ENCODE data around the gene CD72. TPM values are rescaled to one million over a fixed set of nuclear protein-coding genes. Genes with fewer than 3 reads are reported as not detected.
"Not testable (repeated sequence)": the region's sequence is repeated elsewhere in the genome, so short reads cannot be mapped to it uniquely, and the experiment has no call there.

The CD72 gene
- total and polyA plus RNA-seq, 2 donors (not counting 1 experiment from before 2014, with no cell fraction given): 1.00 to 2.8 TPM

DNA sequence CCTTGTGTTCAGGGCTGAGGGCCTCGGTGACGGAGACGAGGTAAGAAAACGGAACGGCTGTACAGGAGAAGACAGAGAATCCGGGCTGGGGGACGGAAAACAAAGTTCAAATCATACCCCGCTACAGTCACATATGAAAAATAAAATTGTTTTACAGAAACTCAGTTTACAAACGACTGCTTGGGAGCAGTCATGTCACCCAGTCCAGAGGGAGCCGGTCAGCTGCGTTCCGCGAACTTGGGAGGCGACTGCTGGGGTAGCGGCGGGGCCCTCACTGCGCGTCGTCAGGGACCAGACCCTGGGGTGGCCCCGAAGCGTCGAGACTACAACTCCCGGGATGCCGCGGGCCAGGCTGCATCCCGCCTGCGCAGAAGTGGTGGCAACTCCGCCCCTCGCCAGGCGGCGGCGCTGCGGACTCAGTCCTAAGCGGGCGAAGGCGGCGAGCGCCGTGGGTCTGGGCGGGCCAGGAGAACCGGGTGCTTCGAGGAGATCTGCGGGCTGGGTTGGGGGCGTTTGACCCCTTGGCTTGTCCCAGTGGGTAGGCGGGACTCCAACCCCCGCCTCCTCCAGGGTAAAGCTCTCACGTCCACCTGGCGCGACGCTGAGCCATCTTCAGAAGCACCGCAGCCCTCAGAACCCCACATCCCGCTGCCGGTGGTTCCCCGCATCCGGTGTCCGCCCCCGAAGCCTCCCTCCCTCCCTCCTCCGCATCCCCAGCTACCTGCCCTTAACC, 28.5 kb upstream of the CD72 start:
- TF ChIP-seq, protein P1, sequence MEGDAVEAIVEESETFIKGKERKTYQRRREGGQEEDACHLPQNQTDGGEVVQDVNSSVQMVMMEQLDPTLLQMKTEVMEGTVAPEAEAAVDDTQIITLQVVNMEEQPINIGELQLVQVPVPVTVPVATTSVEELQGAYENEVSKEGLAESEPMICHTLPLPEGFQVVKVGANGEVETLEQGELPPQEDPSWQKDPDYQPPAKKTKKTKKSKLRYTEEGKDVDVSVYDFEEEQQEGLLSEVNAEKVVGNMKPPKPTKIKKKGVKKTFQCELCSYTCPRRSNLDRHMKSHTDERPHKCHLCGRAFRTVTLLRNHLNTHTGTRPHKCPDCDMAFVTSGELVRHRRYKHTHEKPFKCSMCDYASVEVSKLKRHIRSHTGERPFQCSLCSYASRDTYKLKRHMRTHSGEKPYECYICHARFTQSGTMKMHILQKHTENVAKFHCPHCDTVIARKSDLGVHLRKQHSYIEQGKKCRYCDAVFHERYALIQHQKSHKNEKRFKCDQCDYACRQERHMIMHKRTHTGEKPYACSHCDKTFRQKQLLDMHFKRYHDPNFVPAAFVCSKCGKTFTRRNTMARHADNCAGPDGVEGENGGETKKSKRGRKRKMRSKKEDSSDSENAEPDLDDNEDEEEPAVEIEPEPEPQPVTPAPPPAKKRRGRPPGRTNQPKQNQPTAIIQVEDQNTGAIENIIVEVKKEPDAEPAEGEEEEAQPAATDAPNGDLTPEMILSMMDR (conservative IDR thresholded peaks at IDR 0.05 in 1 of 2, IDR thresholded peaks at IDR 0.05 in 1 of 2; ENCODE audit: low read depth in 1 of 2, low read length in 2 of 2): peak; percentile 73 to 82
- TF ChIP-seq EZH2 (IDR thresholded peaks at IDR 0.05; ENCODE audit: low read length, missing control alignments): no peak
- peak overlapping the region; percentile 69 to 84 (median 70) for H3K4me3 ChIP-seq (replicated peaks in 1 of 4; ENCODE audit: control extremely low read depth in 1 of 4, insufficient read depth in 1 of 4, low read depth in 3 of 4, low read length in 4 of 4)
- peak overlapping the region; percentile 66 for H3K27ac ChIP-seq (ENCODE audit: insufficient read depth, low read length)
- peak; percentile 80 to 88 for DNase-seq (ENCODE audit: low read depth in 2 of 2)
- peak overlapping the region; percentile 76 for H3K9ac ChIP-seq (ENCODE audit: insufficient read depth, low read length)
- H3K9me3 ChIP-seq (ENCODE audit: control insufficient read depth, insufficient read depth, low read depth, low read length): no peaks in the 10 kb centered on the region
- no peaks in the 10 kb centered on the region for H3K79me2 ChIP-seq (ENCODE audit: control insufficient read depth, insufficient read depth, low read length)
- peaks cover 2% of the 10 kb centered on the region for H3K4me1 ChIP-seq (ENCODE audit: control insufficient read depth, extremely low read depth, insufficient read depth, low read length)
- H2AFZ ChIP-seq (ENCODE audit: low read length): peak overlapping the region; percentile 83
- peak overlapping the region; percentile 96 for H3K4me2 ChIP-seq (ENCODE audit: extremely low read depth, insufficient read depth, low read length)
- H3K36me3 ChIP-seq (ENCODE audit: control insufficient read depth, insufficient read depth, low read length): no peaks in the 10 kb centered on the region
- H3K27me3 ChIP-seq (ENCODE audit: control insufficient read depth, insufficient read depth, low read length): no peaks in the 10 kb centered on the region
- no peaks in the 10 kb centered on the region for H4K20me1 ChIP-seq (ENCODE audit: control insufficient read depth, extremely low read depth, insufficient read depth, low read length)

DNA sequence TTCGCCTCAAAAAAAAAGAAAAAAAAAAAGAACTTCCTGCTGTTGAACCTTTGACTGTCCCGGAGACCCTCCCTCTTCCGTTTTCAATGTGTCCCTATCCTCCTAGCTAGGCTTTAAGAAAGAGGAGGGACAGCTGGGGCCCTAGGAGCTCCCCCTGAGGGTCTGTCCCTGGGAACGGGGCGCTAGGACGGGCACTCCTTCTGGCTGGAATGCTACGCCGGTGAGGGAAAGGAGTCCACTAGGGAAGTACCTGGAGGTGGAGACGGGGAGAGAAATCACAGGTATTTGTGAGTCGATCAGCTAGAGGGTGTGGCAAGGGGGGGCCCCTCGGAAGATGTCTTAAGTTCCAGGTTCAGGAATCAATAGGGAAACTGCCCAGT, 27.9 kb upstream of the CD72 start:
- H3K27me3 ChIP-seq (ENCODE audit: control insufficient read depth, insufficient read depth, low read length): no peaks in the 10 kb centered on the region
- H3K79me2 ChIP-seq (ENCODE audit: control insufficient read depth, insufficient read depth, low read length): no peaks in the 10 kb centered on the region
- H3K9me3 ChIP-seq (ENCODE audit: control insufficient read depth, insufficient read depth, low read depth, low read length): no peaks in the 10 kb centered on the region
- peak overlapping the region; percentile 66 for H3K27ac ChIP-seq (ENCODE audit: insufficient read depth, low read length)
- no peak for TF ChIP-seq EZH2 (IDR thresholded peaks at IDR 0.05; ENCODE audit: low read length, missing control alignments)
- TF ChIP-seq, protein P1 (conservative IDR thresholded peaks at IDR 0.05 in 1 of 2, IDR thresholded peaks at IDR 0.05 in 1 of 2; ENCODE audit: low read depth in 1 of 2, low read length in 2 of 2): peak in 1 of 2 donors; percentile 19
- H3K4me2 ChIP-seq (ENCODE audit: extremely low read depth, insufficient read depth, low read length): peak overlapping the region; percentile 96
- no peaks in the 10 kb centered on the region for H3K36me3 ChIP-seq (ENCODE audit: control insufficient read depth, insufficient read depth, low read length)
- H3K4me1 ChIP-seq (ENCODE audit: control insufficient read depth, extremely low read depth, insufficient read depth, low read length): peaks cover 2% of the 10 kb centered on the region
- H3K4me3 ChIP-seq (replicated peaks in 1 of 4; ENCODE audit: control extremely low read depth in 1 of 4, insufficient read depth in 1 of 4, low read depth in 3 of 4, low read length in 4 of 4): peak overlapping the region; percentile 69 to 84 (median 70)
- H4K20me1 ChIP-seq (ENCODE audit: control insufficient read depth, extremely low read depth, insufficient read depth, low read length): no peaks in the 10 kb centered on the region
- DNase-seq (ENCODE audit: low read depth in 2 of 2): no peak
- H3K9ac ChIP-seq (ENCODE audit: insufficient read depth, low read length): peak overlapping the region; percentile 76
- peak overlapping the region; percentile 83 for H2AFZ ChIP-seq (ENCODE audit: low read length)

DNA sequence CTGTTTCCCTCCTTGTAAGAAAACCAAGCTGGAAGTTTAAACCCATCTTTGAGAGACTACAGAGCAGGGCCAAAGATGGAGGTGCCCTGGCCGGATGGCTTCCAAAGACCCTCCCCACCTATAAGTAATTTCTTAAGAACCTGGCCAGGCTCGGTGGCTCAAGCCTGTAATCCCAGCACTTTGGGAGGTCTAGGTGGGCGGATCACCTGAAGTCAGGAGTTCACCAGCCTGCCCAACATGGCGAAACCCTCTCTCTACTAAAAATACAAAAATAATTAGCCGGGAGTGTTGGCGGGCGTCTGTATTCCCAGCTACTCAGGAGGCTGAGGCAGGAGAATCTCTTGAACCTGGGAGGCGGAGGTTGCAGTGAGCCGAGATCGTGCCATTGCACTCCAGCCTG, 27.5 kb upstream of the CD72 start:
- not testable (repeated sequence) for H2AFZ ChIP-seq (ENCODE audit: low read length); H3K27ac ChIP-seq (ENCODE audit: insufficient read depth, low read length); H3K9ac ChIP-seq (ENCODE audit: insufficient read depth, low read length); H4K20me1 ChIP-seq (ENCODE audit: control insufficient read depth, extremely low read depth, insufficient read depth, low read length); H3K79me2 ChIP-seq (ENCODE audit: control insufficient read depth, insufficient read depth, low read length); H3K36me3 ChIP-seq (ENCODE audit: control insufficient read depth, insufficient read depth, low read length); H3K4me2 ChIP-seq (ENCODE audit: extremely low read depth, insufficient read depth, low read length); H3K4me1 ChIP-seq (ENCODE audit: control insufficient read depth, extremely low read depth, insufficient read depth, low read length); DNase-seq (ENCODE audit: low read depth in 2 of 2); H3K9me3 ChIP-seq (ENCODE audit: control insufficient read depth, insufficient read depth, low read depth, low read length); H3K27me3 ChIP-seq (ENCODE audit: control insufficient read depth, insufficient read depth, low read length)
- peak overlapping the region in 3 of 4 experiments; percentile 69 to 84 (median 70) for H3K4me3 ChIP-seq (replicated peaks in 1 of 4; ENCODE audit: control extremely low read depth in 1 of 4, insufficient read depth in 1 of 4, low read depth in 3 of 4, low read length in 4 of 4)
